Lung (tissue), 12 donors: ENCODE data around the gene TMEM87A. TPM values are rescaled to one million over a fixed set of nuclear protein-coding genes. Genes with fewer than 3 reads are reported as not detected.

Experiments
- ATAC-seq: fragments of 200-7000 bp; cut with Tn5 transposase; one replicate; pipeline ENCODE4 v1.9.1; 2020; ENCODE audit warnings: moderate number of reproducible peaks; ENCODE audit not compliant: insufficient read depth, low FRiP score
- DNase-seq, 3 donors: peaks; one replicate each; pipeline ENCODE4 v3.0.0-alpha.2; 2013 to 2017
- H3K27ac ChIP-seq, 2 donors: one replicate each; pipeline ENCODE4 v1.5.1; 2013; ENCODE audit warnings: mild to moderate bottlenecking in 2 of 2, moderate library complexity in 2 of 2, control low read depth in 1 of 2, inconsistent platforms in 1 of 2, low read depth in 1 of 2, low read length in 1 of 2
- H3K27me3 ChIP-seq, 3 donors: one replicate each; pipeline ENCODE4 v1.5.1; 2013; ENCODE audit warnings: low read length in 2 of 3; ENCODE audit not compliant: control insufficient read depth in 3 of 3, insufficient read depth in 3 of 3
- H3K36me3 ChIP-seq, 4 donors: one replicate each; pipeline ENCODE4 v1.5.1; 2013; ENCODE audit warnings: low read length in 4 of 4, mild to moderate bottlenecking in 1 of 4, moderate library complexity in 1 of 4; ENCODE audit not compliant: control insufficient read depth in 4 of 4, insufficient read depth in 4 of 4
- H3K4me1 ChIP-seq, 5 donors: one replicate each; pipeline ENCODE4 v1.5.1; 2013; ENCODE audit warnings: low read length in 5 of 5, mild to moderate bottlenecking in 2 of 5, moderate library complexity in 1 of 5; ENCODE audit not compliant: control insufficient read depth in 5 of 5, insufficient read depth in 5 of 5
- H3K4me3 ChIP-seq: one replicate; pipeline ENCODE4 v1.5.1; 2013; ENCODE audit warnings: mild to moderate bottlenecking, control low read depth, moderate library complexity
- H3K9ac ChIP-seq, 2 donors: one replicate each; pipeline ENCODE4 v1.5.1; 2013; ENCODE audit warnings: low read length in 2 of 2, control low read depth in 1 of 2; ENCODE audit not compliant: insufficient read depth in 1 of 2
- H3K9me3 ChIP-seq, 4 donors: one replicate each; pipeline ENCODE4 v1.5.1; 2013; ENCODE audit warnings: low read length in 3 of 4, mild to moderate bottlenecking in 1 of 4, moderate library complexity in 1 of 4; ENCODE audit not compliant: control insufficient read depth in 4 of 4, insufficient read depth in 3 of 4
- CTCF ChIP-seq: IDR thresholded peaks from 2 replicates; pipeline ENCODE4 v1.5.1; 2012; ENCODE audit warnings: mild to moderate bottlenecking; ENCODE audit errors: control extremely low read depth, extremely low read depth
- WGBS, 2 donors: extraction: QIAGEN DNeasy Blood & Tissue Kit; methylation state at CpG; one replicate each; pipeline ENCODE4 v1.1.7; 2013; 5-methylcytosine and 5-hydroxymethylcytosine counted together
- polyA plus RNA-seq, 2 donors: library from polyadenylated mRNA; stranded (reverse); fragments of 200-250 nt; gene quantifications; one replicate each; pipeline ENCODE4 v1.2.1, GENCODE V29; 2013
- total RNA-seq, 2 donors: library from RNA; depleted of rRNA in 1 of 2; stranded (reverse); fragments of >200 nt in 1 of 2; gene quantifications; one replicate each; pipeline ENCODE4 v1.2.1, GENCODE V29; 2014 to 2021
- donor health status: control.
- donor health status: control.
- donor health status: Bipolar disorder and iron deficiency.
- donor health status: healthy.
- donor health status: DM: yes; HTN: yes; CAD: no.

Gene TMEM87A
- total and polyA plus RNA-seq, 4 donors: 50.3 to 196 (median 86.9) TPM

- Histone ChIP-seq H3K27me3 (no peaks in the 10 kb centered on the region), H3K36me3 (peaks cover 27 to 57% (median 35%) of the 10 kb centered on the region in 4 donors)
- 91 to 96% methylated on average over 1 of the region's 1 CpG for WGBS, 2 donors
Measured at GRCh38 chr15:42185801-42186200, 87.4 kb downstream of the TMEM87A start.

GRCh38 chr15:42184736-42185135 is 88.5 kb downstream of the TMEM87A start:
- H3K9me3 ChIP-seq: no peaks in the 10 kb centered on the region

More at GRCh38 chr15:42185801-42186200, 87.4 kb downstream of the TMEM87A start:
- Histone ChIP-seq H3K27ac (no peak overlapping the region), H3K9me3 (no peaks in the 10 kb centered on the region), H3K4me1 (no peaks in the 10 kb centered on the region), H3K4me3 (no peak overlapping the region), H3K9ac (no peak overlapping the region)
- DNase-seq (no peak), ATAC-seq (no peak)
- no peak for TF ChIP-seq CTCF

GRCh38 chr15:42184296-42184695 is 88.9 kb downstream of the TMEM87A start:
- no peaks in the 10 kb centered on the region for H3K4me1 ChIP-seq
- ATAC-seq: no peak
- no peak for TF ChIP-seq CTCF
- no peak overlapping the region for H3K27ac ChIP-seq
- H3K27me3 ChIP-seq: no peaks in the 10 kb centered on the region
- H3K4me3 ChIP-seq: no peak overlapping the region
- peaks cover 22 to 56% (median 34%) of the 10 kb centered on the region in 4 donors for H3K36me3 ChIP-seq
- WGBS, 2 donors: 70 to 74% methylated on average over 5 of the region's 5 CpGs
- DNase-seq: peak in 2 of 3 donors; percentile 28 to 32
- H3K9me3 ChIP-seq: no peaks in the 10 kb centered on the region
- no peak overlapping the region for H3K9ac ChIP-seq

More at GRCh38 chr15:42184736-42185135, 88.5 kb downstream of the TMEM87A start:
- no peak overlapping the region for H3K9ac ChIP-seq
- no peaks in the 10 kb centered on the region for H3K4me1 ChIP-seq
- no peak overlapping the region for H3K4me3 ChIP-seq
- DNase-seq (no peak), ATAC-seq (no peak)
- WGBS, 2 donors: 92 to 95% methylated on average over 4 of the region's 4 CpGs
- no peak for TF ChIP-seq CTCF
- H3K27me3 ChIP-seq: no peaks in the 10 kb centered on the region
- no peak overlapping the region for H3K27ac ChIP-seq
- peaks cover 22 to 55% (median 33%) of the 10 kb centered on the region in 4 donors for H3K36me3 ChIP-seq

GRCh38 chr15:42182961-42183360 is 90.3 kb downstream of the TMEM87A start:
- H3K4me3 ChIP-seq: no peak overlapping the region
- no peaks in the 10 kb centered on the region for H3K4me1 ChIP-seq
- no peaks in the 10 kb centered on the region for H3K9me3 ChIP-seq
- no peak for TF ChIP-seq CTCF
- peaks cover 23 to 57% (median 34%) of the 10 kb centered on the region in 4 donors for H3K36me3 ChIP-seq
- no peak for ATAC-seq
- 59 to 76% methylated on average over 6 of the region's 6 CpGs for WGBS, 2 donors
- DNase-seq: no peak
- no peaks in the 10 kb centered on the region for H3K27me3 ChIP-seq
- H3K27ac ChIP-seq: peak overlapping the region in 1 of 2 donors; percentile 56
- H3K9ac ChIP-seq: no peak overlapping the region
